Neural progenitor cell (in vitro differentiated cells): Measurements from ENCODE around the gene HOXD13.

Experiments used
- EZH2 ChIP-seq: fragments of 200-600 bp; sonication (generic); IDR thresholded peaks from 2 replicates; pipeline ENCODE4 v1.6.1; 2017; ENCODE audit warnings: antibody characterized with exemption, mild to moderate bottlenecking, moderate library complexity
- TF ChIP-seq, protein P1 (sequence below): fragments of 200-600 bp; sonication (generic); IDR thresholded peaks from 2 replicates; pipeline ENCODE4 v1.5.1; 2017; ENCODE audit warnings: antibody characterized with exemption, mild to moderate bottlenecking

DNA sequence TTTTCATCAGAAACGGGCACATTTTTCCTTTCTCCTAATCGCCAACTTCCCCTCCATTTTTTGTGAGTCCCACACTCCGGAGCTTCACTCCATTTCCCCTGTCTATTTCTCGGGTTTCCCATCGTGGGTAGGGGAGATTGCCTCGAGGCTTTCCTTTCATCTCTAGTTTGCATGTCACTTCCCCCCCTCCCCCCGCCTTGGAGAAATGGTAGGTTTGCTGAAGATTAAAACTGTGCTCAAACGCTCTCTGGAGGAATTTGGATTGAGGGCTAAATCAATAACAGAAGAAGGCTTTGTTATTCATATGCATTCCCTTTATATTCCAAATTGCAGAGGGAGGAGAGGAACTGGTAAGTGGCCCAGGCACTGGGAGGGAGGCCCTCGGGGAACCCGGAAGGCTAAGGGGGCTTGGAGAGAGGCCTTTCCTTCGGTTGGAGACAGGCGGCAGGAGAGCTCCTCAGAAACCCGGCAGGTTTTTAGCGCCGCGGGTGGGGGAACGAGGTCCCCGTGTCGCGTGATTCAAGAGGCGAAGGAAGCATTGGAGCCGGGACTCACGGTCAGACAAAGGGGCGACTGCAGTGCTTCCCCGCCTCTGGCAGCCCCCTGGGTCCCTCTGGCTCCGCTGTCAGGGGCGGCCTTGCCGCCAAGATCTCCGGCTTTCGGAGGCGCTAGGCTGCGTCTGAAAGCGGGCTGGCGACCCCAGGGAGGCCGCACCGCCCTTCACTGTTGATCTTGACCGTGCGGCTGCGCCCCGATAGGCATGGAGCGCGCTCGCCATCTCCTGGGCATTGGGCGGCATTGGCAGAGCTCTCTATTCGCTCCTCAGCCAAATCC lies 4.7 kb downstream of the HOXD13 start:
- TF ChIP-seq, protein P1, sequence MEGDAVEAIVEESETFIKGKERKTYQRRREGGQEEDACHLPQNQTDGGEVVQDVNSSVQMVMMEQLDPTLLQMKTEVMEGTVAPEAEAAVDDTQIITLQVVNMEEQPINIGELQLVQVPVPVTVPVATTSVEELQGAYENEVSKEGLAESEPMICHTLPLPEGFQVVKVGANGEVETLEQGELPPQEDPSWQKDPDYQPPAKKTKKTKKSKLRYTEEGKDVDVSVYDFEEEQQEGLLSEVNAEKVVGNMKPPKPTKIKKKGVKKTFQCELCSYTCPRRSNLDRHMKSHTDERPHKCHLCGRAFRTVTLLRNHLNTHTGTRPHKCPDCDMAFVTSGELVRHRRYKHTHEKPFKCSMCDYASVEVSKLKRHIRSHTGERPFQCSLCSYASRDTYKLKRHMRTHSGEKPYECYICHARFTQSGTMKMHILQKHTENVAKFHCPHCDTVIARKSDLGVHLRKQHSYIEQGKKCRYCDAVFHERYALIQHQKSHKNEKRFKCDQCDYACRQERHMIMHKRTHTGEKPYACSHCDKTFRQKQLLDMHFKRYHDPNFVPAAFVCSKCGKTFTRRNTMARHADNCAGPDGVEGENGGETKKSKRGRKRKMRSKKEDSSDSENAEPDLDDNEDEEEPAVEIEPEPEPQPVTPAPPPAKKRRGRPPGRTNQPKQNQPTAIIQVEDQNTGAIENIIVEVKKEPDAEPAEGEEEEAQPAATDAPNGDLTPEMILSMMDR = peak; percentile 64
- TF ChIP-seq EZH2 = peak; percentile 58
